Measurements from ENCODE around the gene ASPM. TPM values are rescaled to one million over a fixed set of nuclear protein-coding genes. Genes with fewer than 3 reads are reported as not detected.

ASPM gene
- total and polyA plus RNA-seq, 8 donors: 0.50 to 16.5 (median 4.6) TPM; not detected in 1

- Histone ChIP-seq H3K36me3 (no peaks in the 10 kb centered on the region), H3K27me3 (peaks cover 0 to 1% (median 0%) of the 10 kb centered on the region in 3 donors), H3K27ac (no peak overlapping the region), H3K9me3 (no peaks in the 10 kb centered on the region), H3K4me3 (no peak overlapping the region), H3K4me1 (peaks cover 0 to 8% (median 5%) of the 10 kb centered on the region in 4 donors)
- intact Hi-C loops (cut with DNase I; ENCODE audit: low total_unique reads): no loop called here
- TF ChIP-seq EP300 (IDR thresholded peaks at IDR 0.05) (no peak), CTCF (IDR thresholded peaks at IDR 0.05) (no peak), POLR2AphosphoS5 (IDR thresholded peaks at IDR 0.05) (no peak), POLR2A (IDR thresholded peaks at IDR 0.05) (no peak)
- DNase-seq: no peak
- WGBS, 5 donors: 88 to 95% (median 95%) methylated on average over 1 of the region's 1 CpG
Measured at GRCh38 chr1:197151185-197151584, 4.7 kb upstream of the ASPM start.

GRCh38 chr1:197150336-197151005, 4.0 kb upstream of the ASPM start:
- H3K4me3 ChIP-seq: no peak overlapping the region
- H3K27me3 ChIP-seq: peaks cover 0 to 8% (median 0%) of the 10 kb centered on the region in 3 donors
- WGBS, 5 donors: 83 to 96% (median 93%) methylated on average over 3 of the region's 3 CpGs

GRCh38 chr1:197149340-197149739, 2.9 kb upstream of the ASPM start:
- Histone ChIP-seq H3K4me1 (peaks cover 5 to 27% (median 13%) of the 10 kb centered on the region in 4 donors), H3K27ac (no peak overlapping the region), H3K9me3 (no peaks in the 10 kb centered on the region), H3K4me3 (no peak overlapping the region), H3K27me3 (peaks cover 0 to 20% (median 0%) of the 10 kb centered on the region in 3 donors), H3K36me3 (no peaks in the 10 kb centered on the region)
- no peak for TF ChIP-seq CTCF (IDR thresholded peaks at IDR 0.05)
- no peak for TF ChIP-seq EP300 (IDR thresholded peaks at IDR 0.05)
- TF ChIP-seq POLR2A (IDR thresholded peaks at IDR 0.05): no peak
- no peak for TF ChIP-seq POLR2AphosphoS5 (IDR thresholded peaks at IDR 0.05)
- intact Hi-C loops (cut with DNase I; ENCODE audit: low total_unique reads): no loop called here
- 80 to 91% (median 85%) methylated on average over 2 of the region's 2 CpGs for WGBS, 5 donors
- no peak for DNase-seq

More at GRCh38 chr1:197150336-197151005, 4.0 kb upstream of the ASPM start:
- no peak for TF ChIP-seq CTCF (IDR thresholded peaks at IDR 0.05)
- no peak for TF ChIP-seq POLR2A (IDR thresholded peaks at IDR 0.05)
- no peak for TF ChIP-seq POLR2AphosphoS5 (IDR thresholded peaks at IDR 0.05)
- no peak for TF ChIP-seq EP300 (IDR thresholded peaks at IDR 0.05)
- Histone ChIP-seq H3K36me3 (no peaks in the 10 kb centered on the region), H3K9me3 (no peaks in the 10 kb centered on the region), H3K4me1 (peaks cover 5 to 16% (median 11%) of the 10 kb centered on the region in 4 donors), H3K27ac (no peak overlapping the region)
- intact Hi-C loops (cut with DNase I; ENCODE audit: low total_unique reads): no loop called here
- no peak for DNase-seq

- peaks cover 0 to 24% (median 0%) of the 10 kb centered on the region in 3 donors for H3K27me3 ChIP-seq
- H3K4me1 ChIP-seq: peaks cover 5 to 27% (median 13%) of the 10 kb centered on the region in 4 donors
- intact Hi-C loops (cut with DNase I; ENCODE audit: low total_unique reads): no loop called here
- H3K36me3 ChIP-seq: no peaks in the 10 kb centered on the region
- H3K27ac ChIP-seq: peak overlapping the region in 1 of 5 donors; percentile 61
- WGBS, 5 donors: 3 to 6% (median 5%) methylated on average over 11 of the region's 11 CpGs
- H3K4me3 ChIP-seq: peak overlapping the region; percentile 72 to 96 (median 84)
- no peaks in the 10 kb centered on the region for H3K9me3 ChIP-seq
- peak in 1 of 2 donors; percentile 7 for DNase-seq
- no peak for TF ChIP-seq POLR2AphosphoS5 (IDR thresholded peaks at IDR 0.05)
Measured at GRCh38 chr1:197145446-197146024, 934 bp downstream of the ASPM start.
